ENCODE results near the gene PPM1E.

The PPM1E gene

GRCh38 chr17:59000022-59000421 lies 244.4 kb downstream of the PPM1E start:
- no peak for DNase-seq

- no peak for DNase-seq
These were observed 245.6 kb downstream of the PPM1E start for GRCh38 chr17:59001158-59001814.

GRCh38 chr17:59002126-59002525 lies 246.5 kb downstream of the PPM1E start:
- no peak for DNase-seq

- no peak for DNase-seq
These were observed 247.2 kb downstream of the PPM1E start for GRCh38 chr17:59002848-59003247.

GRCh38 chr17:59003860-59004259 lies 248.2 kb downstream of the PPM1E start:
- no peak for DNase-seq

GRCh38 chr17:59004338-59005111 lies 248.9 kb downstream of the PPM1E start:
- DNase-seq = peak; percentile 24

- no peak for DNase-seq
These were observed 252.3 kb downstream of the PPM1E start for GRCh38 chr17:59007995-59008394.

- DNase-seq = no peak
These were observed 253.1 kb downstream of the PPM1E start for GRCh38 chr17:59008737-59009136.

- no peak for DNase-seq
These were observed 254.4 kb downstream of the PPM1E start for GRCh38 chr17:59010026-59010425.

- DNase-seq = no peak
These were observed 256.3 kb downstream of the PPM1E start for GRCh38 chr17:59011975-59012374.

- no peak for DNase-seq
These were observed 262.4 kb downstream of the PPM1E start for GRCh38 chr17:59018019-59018418.

GRCh38 chr17:59024916-59025315 lies 269.3 kb downstream of the PPM1E start:
- no peak for DNase-seq

GRCh38 chr17:59026176-59026939 lies 270.7 kb downstream of the PPM1E start:
- no peak for DNase-seq

GRCh38 chr17:59027750-59028149 lies 272.1 kb downstream of the PPM1E start:
- no peak for DNase-seq

- no peak for DNase-seq
These were observed 272.7 kb downstream of the PPM1E start for GRCh38 chr17:59028328-59028727.

GRCh38 chr17:59030811-59031210 lies 275.2 kb downstream of the PPM1E start:
- no peak for DNase-seq

All from DMS153 (cell line).